ENCODE data around the gene ACBD6. TPM values are rescaled to one million over a fixed set of nuclear protein-coding genes. Genes with fewer than 3 reads are reported as not detected.
A peak's percentile ranks its signal among the peaks of the same experiment; 100 is the strongest.

ACBD6 gene
- total and polyA plus RNA-seq, 2 of the 4 experiments (the other 2 are of a cell fraction), result 52.5 to 59.1 TPM

GRCh38 chr1:180386745-180387367 is 115.5 kb downstream of the ACBD6 start:
- Histone ChIP-seq H4K91ac (ENCODE audit: insufficient read depth, low read depth, low read length) (no peak overlapping the region), H3K4me3 (ENCODE audit: insufficient read depth, low read depth, low read length) (no peak overlapping the region), H3K9ac (ENCODE audit: low read depth, low read length) (no peak overlapping the region), H3K4ac (ENCODE audit: low read depth, low read length) (no peak overlapping the region), H3K4me1 (ENCODE audit: control insufficient read depth, insufficient read depth, low read length) (no peaks in the 10 kb centered on the region), H3K14ac (replicated peaks; ENCODE audit: low read depth, low read length) (no peak overlapping the region), H3K27me3 (ENCODE audit: control insufficient read depth, insufficient read depth, low read length) (no peaks in the 10 kb centered on the region), H3K36me3 (ENCODE audit: control insufficient read depth, insufficient read depth, low read length) (peaks cover 3% of the 10 kb centered on the region; the same call in 1 of the 2 replicates), H2AK5ac (ENCODE audit: low read depth, low read length) (no peak overlapping the region), H3K9me3 (ENCODE audit: control insufficient read depth, insufficient read depth, low read length) (peaks cover 7% of the 10 kb centered on the region), H2BK20ac (ENCODE audit: low read depth, low read length) (no peak overlapping the region), H2BK120ac (ENCODE audit: low read depth, low read length) (no peak overlapping the region), H3K79me1 (ENCODE audit: low read depth in 1 of 2, low read length in 2 of 2) (peaks cover 8% of the 10 kb centered on the region in 2 experiments), H2AFZ (replicated peaks; ENCODE audit: low read length, poor library complexity) (no peak overlapping the region), H3K4me2 (ENCODE audit: low read depth, low read length) (no peak overlapping the region), H4K20me1 (ENCODE audit: insufficient read depth, low read length) (no peaks in the 10 kb centered on the region), H3K56ac (ENCODE audit: extremely low read depth, insufficient read depth, low read length) (no peak overlapping the region), H2BK15ac (ENCODE audit: low read depth, low read length) (no peak overlapping the region), H3K18ac (ENCODE audit: low read depth, low read length) (no peak overlapping the region), H3K27ac (ENCODE audit: insufficient read depth, low read length) (no peak overlapping the region), H3K9me1 (ENCODE audit: insufficient read depth, low read length) (no peaks in the 10 kb centered on the region), H2BK5ac (ENCODE audit: low read depth, low read length, poor library complexity, severe bottlenecking) (no peak overlapping the region), H4K5ac (ENCODE audit: low read depth, low read length) (no peak overlapping the region), H3K23ac (ENCODE audit: low read depth, low read length) (no peak overlapping the region), H4K8ac (ENCODE audit: low read depth in 2 of 2, low read length in 2 of 2) (no peak overlapping the region), H2AK9ac (replicated peaks; ENCODE audit: low read depth, low read length, poor library complexity) (no peak overlapping the region)
- no TSS peak for BruUV-seq (replicated peaks)
- ATAC-seq (ENCODE audit: low read depth) (no peak), DNase-seq (peak; percentile 34)
- no CpG with 5 or more reads among the region's 4 CpGs for WGBS, 2 experiments (ENCODE audit: extremely low coverage in 2 of 2, insufficient read length in 1 of 2)
- intact Hi-C loops (cut with micrococcal nuclease) (no loop called here), dilution Hi-C loops (cut with HindIII; ENCODE audit: low sequenced_read_pairs, unreplicated experiment) (no loop called here), in situ Hi-C loops (cut with MboI; ENCODE audit: low sequenced_read_pairs) (no loop called here)
- TF ChIP-seq FOS (IDR thresholded peaks at IDR 0.05; ENCODE audit: low read depth, low read length), result no peak
- no peak for TF ChIP-seq RFX5 (IDR thresholded peaks at IDR 0.05; ENCODE audit: low read depth, low read length)
- TF ChIP-seq MXI1 (IDR thresholded peaks at IDR 0.05; ENCODE audit: borderline replicate concordance, low read depth, low read length), result no peak
- TF ChIP-seq USF2 (IDR thresholded peaks at IDR 0.05; ENCODE audit: low read depth, low read length), result no peak
- no peak for TF ChIP-seq RAD21 (IDR thresholded peaks at IDR 0.05; ENCODE audit: low read length)
- no peak for TF ChIP-seq CHD1 (IDR thresholded peaks at IDR 0.05; ENCODE audit: low read depth, low read length)
- TF ChIP-seq POLR2A (IDR thresholded peaks at IDR 0.05; ENCODE audit: low read depth, low read length), result no peak
- no peak for TF ChIP-seq ELK1 (IDR thresholded peaks at IDR 0.05; ENCODE audit: borderline replicate concordance, low read depth, low read length)
- TF ChIP-seq BHLHE40 (IDR thresholded peaks at IDR 0.05; ENCODE audit: low read depth, low read length), result no peak
- TF ChIP-seq CEBPB (IDR thresholded peaks at IDR 0.05; ENCODE audit: low read depth, low read length), result no peak
- no peak for TF ChIP-seq NFE2L2 (IDR thresholded peaks at IDR 0.05; ENCODE audit: low read depth, low read length)
- no peak for TF ChIP-seq RCOR1 (IDR thresholded peaks at IDR 0.05; ENCODE audit: insufficient replicate concordance, low read length)
- TF ChIP-seq SMC3 (IDR thresholded peaks at IDR 0.05; ENCODE audit: low read depth, low read length), result no peak
- ChIA-PET POLR2A (ENCODE audit: unreplicated experiment) (no interaction called here), CTCF (no interaction called here)
